ENCODE measurements around the gene DTNA.
"Not testable (repeated sequence)": the region's sequence is repeated elsewhere in the genome, so short reads cannot be mapped to it uniquely, and the experiment has no call there.

DTNA gene

DNA sequence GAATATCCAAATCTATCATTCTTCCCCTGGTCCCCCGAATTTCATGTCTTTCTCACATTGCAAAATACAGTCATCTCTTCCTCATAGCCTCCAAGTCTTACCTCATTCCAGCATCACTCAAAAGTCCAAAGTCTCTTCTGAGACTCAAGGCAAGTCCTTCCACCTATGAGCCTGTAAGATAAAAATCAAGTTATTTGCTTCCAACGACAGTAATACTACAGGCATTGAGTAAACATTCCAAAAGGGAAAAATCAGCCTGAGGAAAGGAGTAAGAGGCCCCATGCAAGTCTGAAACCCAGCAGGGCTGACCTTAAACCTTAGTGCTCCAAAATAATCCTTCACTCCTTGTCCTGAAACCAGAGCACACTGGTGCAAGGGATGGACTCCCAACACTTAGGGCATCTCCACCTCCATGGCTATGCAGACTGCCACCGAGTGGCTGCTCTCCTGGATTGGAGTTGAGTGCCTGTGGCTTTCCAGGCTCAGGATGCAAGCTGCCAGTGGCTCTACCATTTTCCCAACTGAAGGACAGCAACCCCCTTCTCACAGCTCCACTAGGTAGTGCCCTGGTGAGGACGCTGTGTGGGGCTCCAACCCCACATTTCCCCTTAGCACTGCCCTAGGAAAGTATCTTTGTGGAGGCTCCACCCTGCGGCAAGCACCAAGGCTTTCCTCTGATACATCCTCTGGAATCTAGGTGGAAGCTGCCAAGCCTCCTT is 16.3 kb downstream of the DTNA start:
- DNase-seq, result no peak

DNA sequence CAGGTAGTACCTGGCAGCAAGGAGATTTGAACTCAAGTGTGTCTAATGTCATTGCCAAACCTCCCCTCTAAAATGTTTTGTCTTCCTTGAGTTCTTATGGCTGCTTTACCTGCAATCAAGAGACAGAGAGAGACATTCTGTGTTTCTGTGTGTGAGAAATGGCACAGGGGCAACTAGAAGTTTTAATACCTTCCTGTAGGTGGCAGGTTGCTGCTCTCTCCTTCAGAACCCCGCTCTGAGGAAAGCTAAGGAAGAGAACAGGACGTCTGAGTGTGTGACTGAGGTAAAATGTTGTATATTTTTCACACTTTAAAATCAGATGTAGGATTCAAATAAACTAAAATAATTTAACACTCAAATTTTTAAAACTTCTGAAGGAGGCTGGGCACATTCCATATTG is 19.2 kb downstream of the DTNA start:
- DNase-seq, result no peak

DNA sequence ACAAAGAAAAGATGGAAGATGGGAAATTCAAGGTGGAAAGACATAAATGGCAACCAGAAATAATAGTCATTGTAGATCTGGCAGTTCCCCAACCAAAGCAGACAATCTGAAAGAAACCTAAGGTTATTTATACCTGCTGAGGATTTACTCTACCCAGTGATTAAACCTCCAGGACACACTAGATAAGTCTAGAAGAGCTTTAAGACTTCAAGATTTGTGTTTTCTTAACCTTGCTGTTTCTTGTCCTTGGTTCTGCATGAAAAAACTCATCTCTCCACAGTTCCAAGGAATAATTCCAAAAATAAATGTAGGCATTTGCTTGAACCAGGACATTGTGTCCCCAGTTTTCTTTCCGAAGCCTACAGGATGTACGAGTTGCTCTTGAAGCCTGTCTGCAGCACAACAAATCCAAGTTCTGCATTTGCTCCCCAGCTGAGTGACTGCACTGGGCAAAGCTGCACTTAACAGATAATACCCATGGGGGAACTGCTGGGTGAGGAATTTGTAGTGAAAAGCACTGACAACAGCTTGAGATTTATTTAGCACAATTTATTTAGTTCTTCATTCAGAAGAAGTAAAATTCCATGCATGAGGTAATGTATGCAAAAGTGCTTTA is 19.8 kb downstream of the DTNA start:
- DNase-seq, result no peak

DNA sequence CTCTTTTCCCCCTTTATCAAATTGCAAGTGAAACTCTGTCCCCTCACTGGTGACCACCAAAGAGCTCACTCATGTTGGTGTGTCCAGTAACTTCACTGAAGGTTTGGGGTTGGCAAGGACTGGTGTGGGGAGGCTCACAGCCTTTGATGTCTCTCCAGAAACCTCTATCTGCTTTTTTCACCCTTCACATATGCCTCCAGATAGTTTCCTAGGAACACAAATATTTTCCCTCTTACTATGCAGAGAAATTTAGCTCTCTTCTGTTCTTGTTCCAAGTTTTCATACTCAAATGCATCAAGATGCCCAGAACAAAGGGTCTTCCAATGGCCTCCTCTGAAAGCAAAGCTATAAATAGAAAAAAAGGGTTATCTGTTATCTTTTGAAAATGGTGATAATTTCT is 20.7 kb downstream of the DTNA start:
- DNase-seq, result no peak

DNA sequence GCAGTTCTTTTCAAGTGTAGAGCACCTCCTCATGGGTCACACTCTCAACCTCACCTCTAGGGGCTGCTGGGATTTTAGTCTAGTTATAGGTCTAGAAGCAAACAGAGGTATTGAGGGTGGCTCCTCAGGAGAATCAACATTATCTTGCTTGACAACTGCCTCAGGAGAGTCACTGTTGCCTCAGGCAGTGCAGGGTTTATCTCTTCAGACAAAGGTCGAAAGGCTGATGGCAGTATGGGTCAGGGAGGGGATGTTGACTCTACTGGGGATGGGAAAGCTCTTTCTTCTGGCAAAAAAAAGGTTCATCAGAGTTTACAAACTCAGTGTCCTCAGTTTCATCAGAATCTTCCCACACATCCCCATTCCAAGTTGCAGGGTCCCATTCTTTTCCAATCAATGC is 24.0 kb downstream of the DTNA start:
- DNase-seq, result no peak

DNA sequence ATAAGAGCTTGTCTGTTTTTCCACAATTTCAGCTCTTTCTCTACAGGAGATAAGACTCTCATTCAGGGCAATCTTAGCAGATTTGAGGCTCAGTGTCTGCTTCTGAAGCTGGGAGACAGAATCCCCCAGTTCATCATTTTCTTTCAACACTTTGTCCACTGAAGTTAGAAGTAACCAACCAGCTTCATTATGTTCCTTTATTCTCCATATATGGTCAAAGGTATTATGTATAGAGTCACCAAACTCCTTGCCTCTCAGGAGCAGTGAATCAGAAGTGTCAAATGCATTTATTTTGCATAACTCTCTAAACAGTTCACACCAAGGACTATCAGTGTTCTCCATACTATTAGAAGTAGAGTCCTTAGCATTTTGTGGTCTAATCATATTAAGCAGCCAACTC is 24.4 kb downstream of the DTNA start:
- not testable (repeated sequence) for DNase-seq

DNA sequence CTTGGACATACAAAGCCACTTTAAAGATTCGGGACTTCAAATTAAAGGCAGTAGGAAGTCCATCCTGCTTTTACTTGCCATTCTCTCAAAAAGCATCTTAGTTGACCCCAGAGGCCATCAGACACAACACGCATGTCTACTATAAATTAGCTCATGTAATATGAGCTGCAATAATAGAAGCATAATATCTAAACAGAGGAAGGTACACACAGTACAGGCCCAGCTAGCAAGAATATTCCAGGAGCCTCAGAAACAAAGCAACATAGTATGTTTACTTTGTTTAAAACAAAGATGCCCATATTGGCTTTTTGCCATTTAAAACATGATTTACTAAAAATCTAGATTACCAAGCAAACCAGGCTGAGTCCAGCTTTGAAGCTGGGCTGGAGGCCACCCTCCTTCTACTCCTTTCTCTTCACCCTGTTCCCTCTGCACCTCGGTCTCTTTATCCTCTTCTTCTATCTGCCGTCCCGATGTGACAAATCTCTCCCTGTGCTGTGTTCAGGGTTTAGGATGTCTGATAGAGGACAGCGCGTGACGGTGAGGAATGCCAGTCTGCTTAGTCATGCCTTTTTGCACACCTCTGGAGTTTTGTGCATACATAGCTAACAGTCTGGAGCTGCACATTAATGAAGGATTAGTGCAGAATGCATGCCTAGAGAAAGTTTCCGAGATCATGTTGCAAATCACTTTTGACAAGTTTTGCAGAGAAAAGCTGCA is 28.2 kb downstream of the DTNA start:
- no peak for DNase-seq

DNA sequence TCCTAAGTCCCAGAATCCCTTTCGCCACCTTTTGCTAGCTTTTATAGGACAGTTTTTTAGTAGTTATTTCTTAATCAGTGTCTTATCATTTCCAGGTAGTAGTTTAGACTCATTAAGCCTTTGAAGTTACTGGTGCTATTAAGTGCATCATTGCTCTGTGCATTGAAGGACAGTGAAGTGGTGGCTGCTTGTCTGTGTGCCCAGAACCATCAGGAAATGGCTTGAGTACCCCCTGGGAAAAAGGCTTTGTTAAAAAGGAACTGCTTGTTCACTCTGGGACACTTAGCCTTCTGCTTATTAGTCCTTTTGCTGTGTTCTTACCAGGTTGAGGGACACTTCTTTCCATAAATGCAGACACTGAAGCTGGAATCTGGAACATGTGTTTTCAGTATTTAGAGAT is 30.0 kb downstream of the DTNA start:
- no peak for DNase-seq

DNA sequence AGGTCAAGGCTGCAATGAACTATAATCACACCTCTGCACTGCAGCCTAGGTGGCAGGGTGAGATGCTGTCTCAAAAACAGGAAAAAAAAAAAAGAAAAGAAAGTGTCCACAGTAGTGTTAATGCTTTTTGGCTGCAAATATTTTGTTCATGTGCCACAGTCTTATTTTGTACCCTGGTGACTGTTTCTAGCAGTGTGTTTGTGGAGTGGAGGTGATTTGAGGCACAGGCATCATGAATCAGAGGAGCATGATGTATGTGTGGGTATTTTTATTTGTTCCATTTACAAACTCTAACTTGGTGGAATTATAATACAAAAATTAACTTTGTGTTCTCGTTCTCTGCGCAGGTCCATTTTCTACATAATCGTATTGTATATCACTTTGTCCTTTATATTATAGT is 30.6 kb downstream of the DTNA start:
- DNase-seq, result no peak

DNA sequence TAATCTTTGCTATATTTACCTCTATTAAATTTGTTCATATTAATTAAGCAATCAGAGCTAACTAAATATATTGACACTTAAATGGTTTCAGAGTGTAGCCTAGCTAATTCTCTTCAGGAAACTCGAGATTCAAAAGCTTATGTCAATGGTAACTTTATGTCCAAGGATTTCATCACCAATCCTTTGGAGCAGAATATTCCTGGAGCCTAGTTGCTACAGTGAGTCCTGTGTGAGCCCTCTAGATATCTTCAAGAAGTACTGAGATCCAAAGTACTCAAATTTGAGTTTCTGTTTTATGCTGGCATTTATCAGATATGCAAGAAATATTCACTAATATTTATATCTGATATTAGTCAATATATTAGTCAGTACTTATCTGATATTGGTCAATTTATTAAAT is 31.3 kb downstream of the DTNA start:
- no peak for DNase-seq

DNA sequence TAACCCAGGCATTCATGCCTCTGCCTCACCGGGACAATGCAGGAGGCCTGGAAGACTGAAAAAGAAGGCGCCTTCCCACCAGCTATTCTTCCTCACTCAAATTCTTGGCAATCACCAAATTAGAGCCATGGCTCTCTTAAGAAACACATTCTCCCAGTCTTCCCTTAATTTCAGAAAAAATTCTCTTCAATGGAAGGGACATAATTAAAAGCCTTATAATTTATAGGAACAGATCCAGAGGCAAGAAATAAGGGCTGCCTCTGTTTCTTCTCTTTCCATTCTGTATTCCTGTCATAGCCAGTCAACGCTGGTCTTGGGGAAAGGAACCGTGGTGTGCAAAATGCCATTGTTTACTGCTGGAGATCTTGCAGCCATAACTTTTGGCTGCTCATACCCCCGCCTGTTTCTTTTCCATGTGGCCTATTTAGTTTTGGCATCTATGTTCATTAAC is 32.8 kb downstream of the DTNA start:
- no peak for DNase-seq

DNA sequence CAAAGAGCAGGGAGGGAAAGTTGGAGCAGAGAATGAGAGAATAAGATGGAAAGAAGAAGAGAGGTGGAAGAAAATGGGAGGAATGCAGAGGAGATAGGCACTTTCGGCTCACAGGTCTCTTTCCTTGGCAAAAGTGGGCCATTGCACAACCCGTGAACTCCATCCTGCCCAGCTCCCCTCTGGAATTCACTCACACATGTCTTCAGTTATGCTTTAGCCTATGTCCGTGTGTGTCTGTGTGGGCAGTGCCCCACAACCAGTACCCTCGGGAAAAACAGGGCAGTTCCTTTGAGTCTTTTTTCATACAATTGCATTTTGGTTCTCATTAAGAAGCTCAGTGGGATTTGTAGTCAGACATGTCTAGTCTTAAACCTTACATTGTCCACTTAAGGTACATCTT is 34.5 kb downstream of the DTNA start:
- no peak for DNase-seq

DNA sequence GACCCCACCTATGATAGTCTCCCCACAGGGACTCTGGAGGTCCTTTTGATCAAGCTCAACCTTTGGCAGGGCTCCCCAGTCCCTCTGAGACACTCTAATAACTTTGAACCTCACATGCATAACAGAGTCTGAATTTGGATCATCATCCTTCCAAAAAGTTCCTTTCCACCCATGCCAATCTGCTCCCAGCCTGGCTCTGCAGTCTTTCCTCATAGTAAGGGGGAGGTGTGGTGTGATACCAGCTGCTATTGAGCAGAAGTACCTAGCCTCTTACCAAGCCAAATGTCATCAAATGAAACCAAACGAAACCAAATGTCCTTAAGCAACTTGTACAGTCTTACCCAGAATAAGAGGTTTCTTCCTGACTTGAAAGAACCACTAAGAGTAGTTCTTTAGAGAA is 36.5 kb downstream of the DTNA start:
- DNase-seq, result no peak

DNA sequence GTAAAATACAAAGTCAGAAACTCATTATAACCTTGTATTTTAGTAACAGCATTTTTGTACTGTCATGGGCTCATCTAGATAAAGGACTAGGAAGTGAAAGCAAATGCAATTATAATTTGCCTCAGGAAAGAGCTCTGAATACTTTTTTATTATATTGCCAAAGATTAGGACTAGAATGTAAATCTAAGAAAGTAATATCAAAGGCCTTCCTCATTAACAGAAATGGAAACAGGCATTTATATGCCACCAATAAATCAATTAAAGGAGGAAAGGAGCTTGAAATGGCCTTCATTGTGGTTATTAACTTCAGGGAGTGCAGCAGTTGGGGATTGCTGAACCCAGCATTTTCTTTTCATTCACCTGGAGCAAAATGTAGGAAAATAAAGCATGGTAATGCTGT is 39.6 kb downstream of the DTNA start:
- no peak for DNase-seq

DNA sequence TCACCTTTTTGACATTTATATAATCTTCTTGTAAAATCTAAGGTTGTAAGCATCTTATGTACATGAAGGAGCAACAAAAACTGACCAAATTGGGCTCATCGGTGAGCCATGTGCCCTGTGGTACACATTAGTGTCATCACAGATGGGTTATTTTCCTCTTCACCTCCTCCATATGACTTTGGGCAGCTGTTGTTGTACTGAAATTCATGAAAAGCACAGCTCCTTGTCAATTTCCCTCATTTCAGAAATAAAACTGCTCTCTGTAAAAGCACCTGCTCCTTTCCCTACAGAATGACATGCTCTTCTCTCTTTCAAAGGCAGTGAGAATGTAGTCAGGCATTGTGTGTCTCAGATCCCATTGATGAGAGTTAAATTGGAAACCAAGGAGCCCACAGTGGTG is 42.0 kb downstream of the DTNA start:
- no peak for DNase-seq

DNA sequence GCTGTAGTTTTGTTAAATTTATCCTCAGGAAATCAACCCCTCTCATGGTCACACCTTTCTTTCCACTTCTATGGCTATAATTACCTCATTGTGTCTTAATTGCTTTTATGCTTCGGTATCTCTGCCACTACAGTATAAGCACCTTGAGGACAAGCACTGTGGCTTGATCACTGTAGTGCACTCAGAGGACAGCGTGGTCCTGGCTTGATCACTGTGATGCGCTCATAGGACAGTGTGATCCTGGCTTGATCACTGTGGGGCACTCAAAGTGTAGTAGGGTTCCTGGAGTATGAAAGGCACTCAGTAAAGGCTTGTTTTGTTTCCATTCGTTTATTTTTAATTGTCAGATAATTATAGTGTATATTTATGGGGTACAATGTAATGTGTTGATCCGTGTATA is 44.2 kb downstream of the DTNA start:
- DNase-seq, result no peak

DNA sequence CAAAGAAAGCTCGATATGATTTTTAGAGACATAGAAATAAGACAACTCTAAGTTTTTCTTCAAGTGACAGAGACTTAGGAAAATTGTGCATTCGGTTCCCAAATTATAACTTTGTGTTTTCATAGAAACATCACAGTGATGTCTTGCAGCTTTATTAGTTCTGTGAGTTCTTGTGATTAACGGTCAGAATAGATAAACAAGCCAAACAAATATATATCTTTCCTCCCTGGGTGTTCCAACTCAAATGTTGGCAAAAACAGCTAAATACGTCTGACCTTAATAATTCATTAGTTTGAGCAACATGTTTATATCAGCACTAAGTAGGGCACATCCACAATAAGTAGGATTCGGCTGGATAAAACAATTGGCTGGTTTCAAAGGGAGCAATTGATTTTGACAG is 47.6 kb downstream of the DTNA start:
- no peak for DNase-seq

DNA sequence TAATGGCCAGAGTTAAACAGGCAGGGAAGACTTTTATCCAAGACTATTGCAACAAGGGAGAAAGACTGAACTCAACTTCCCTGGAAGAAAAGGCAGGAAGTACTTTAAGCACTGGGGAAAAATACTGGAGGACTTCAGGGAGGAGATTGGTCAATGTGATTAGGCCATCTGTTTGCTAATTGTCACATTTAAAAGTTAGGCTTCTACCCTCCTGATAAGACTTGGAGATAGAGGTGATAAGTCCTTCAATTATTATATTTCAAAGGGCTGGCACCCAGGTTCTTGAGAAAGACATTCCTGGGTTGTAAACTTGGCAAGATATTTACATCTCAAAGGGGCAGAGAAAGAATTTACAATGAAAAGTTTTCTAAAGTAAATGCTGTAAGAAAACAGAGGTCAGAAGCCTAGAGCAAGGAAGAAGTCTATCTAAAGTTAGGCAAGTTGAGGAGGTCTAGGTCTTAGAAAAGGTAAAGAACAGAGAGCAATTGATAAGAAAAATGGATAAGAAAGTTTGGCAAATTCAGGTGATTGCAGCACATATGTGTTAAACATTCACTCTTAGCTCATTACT is 48.4 kb downstream of the DTNA start:
- no peak for DNase-seq

DNA sequence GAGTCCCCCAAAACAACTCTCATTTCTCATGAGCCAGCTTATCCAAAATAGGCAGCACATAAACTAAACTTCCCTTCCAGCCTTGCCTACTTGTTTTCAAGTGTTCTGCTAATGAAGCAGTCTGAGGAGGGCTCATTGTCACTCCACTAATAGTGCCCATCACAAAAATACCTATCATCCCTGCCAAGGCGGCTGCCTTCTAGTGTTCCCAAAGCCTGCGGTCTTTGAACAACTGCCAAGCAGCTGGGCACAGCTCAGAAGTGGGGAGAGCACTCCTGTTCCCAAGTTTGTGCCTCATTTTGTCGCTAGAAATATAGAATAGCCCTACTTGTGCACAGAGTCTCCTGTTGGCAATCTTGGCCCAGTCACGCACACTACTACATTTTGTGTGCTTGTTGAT is 50.3 kb downstream of the DTNA start:
- DNase-seq, result no peak

DNA sequence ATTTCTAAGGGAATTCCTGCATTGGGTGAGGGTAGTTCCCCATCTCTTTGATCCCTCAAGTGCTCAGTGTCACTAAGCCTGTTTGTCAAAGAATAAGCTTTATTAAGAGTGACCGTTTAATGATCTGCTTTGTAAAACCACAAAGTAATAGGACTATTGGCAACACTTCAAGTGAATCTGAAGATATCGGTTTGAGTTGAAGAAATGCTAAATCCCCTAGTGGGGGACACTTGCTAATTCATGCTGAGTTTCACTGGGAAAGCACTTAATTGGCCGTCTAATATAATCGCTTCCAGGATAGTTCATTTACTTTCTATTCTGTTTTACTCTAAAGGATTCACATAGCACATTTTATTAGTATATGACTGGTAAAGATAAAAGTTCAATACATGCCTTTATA is 54.4 kb downstream of the DTNA start:
- no peak for DNase-seq

DNA sequence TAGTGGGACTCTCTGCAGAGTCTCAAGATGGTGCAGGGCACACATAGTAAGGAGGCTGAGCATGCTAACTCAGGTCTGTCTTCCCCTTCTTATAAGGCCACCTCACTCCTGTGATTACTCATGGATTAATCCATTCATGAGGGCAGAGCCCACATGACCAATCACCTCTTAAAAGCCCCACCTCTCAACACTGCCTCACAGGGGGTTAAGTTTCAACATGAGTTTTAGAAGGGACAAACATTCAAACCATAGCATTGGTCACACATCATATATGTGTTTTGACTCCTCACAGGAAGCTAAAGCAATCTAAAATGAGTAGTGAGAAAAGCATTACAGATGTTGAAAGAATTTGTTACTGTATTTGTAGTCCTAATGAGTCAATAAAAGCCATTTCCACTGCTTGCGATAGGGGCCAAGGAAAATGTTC is 57.5 kb downstream of the DTNA start:
- DNase-seq, result no peak

DNA sequence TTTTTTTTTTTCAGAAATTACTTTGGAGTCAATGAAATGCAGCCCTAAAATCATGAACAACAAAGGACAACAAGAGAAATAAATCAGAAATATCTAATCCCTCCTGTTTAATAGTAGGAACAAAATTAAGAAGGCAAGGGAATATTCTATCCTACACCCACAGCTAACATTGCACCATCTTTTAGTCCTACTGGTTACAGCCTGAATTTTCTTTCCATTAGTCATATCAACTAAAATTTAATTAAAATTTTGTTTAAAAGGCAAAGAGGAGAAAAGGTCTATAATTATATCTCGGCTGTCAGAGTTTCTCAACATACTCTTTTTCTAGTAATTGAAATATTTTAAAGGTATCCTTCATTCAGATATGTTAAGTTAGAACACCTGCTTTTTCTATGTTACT is 61.9 kb downstream of the DTNA start:
- no peak for DNase-seq

DNA sequence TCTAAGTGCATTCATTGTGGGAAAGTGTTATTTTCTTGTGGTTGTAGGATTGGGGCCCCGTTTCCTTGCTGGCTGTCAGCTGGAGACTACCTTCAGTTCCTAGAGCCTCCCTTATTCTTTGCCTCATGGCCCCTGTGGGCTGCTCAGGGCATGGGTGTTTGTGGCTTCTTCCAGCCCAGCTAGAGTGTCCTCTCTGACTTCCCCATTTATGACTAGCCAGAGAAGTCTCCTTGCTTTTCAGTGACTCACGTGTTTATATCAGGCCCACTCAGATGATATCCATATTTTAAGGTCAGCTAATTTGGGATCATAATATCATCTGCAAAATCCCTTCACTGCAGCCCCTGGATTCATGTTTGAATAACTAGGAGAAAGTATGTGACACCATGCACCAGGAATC is 62.8 kb downstream of the DTNA start:
- no peak for DNase-seq

DNA sequence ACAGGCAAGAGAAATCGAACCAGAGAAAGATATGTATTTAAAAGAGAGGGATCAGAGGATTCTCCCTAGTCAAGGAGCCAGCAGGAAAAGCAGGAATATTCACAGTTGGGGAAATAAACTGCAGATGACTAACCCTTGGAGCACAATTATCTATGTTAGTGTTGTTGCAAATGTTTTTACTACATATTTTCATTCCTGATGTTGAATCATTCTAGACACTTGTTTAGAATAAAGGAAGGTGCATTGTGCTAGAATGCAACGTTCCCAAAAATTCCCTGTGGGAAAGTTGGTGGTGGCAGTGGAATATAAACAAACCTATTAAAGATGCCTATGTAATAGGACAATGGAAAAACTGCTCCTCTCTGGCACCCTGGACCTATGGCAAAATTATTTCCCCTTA is 63.3 kb downstream of the DTNA start:
- no peak for DNase-seq

All from activated CD4-positive, CD25-positive, alpha-beta regulatory T cell treated with anti-CD3 and anti-CD28 coated beads, Interleukin-2, amount 50 U/mL, for 72 hours (primary cell).